ENCODE measurements around the gene GCGR. TPM values are rescaled to one million over a fixed set of nuclear protein-coding genes. Genes with fewer than 3 reads are reported as not detected.

Gene GCGR
- total RNA-seq, 1 donor from 2014 or later, result not detected

GRCh38 chr17:81831957-81832607, 28.1 kb downstream of the GCGR start:
- no peak for DNase-seq (ENCODE audit: low spot score)
- H3K27me3 Mint-ChIP-seq (ENCODE audit: low read depth), result no peaks in the 10 kb centered on the region
- H3K27ac Mint-ChIP-seq (ENCODE audit: unreplicated experiment), result peak overlapping the region; percentile 89
- peak overlapping the region; percentile 92 for H3K4me3 Mint-ChIP-seq (ENCODE audit: unreplicated experiment)
- H3K36me3 Mint-ChIP-seq (ENCODE audit: low read depth), result no peaks in the 10 kb centered on the region
- no peaks in the 10 kb centered on the region for H3K9me3 Mint-ChIP-seq (ENCODE audit: low read depth)
- TF ChIP-seq, protein P1, sequence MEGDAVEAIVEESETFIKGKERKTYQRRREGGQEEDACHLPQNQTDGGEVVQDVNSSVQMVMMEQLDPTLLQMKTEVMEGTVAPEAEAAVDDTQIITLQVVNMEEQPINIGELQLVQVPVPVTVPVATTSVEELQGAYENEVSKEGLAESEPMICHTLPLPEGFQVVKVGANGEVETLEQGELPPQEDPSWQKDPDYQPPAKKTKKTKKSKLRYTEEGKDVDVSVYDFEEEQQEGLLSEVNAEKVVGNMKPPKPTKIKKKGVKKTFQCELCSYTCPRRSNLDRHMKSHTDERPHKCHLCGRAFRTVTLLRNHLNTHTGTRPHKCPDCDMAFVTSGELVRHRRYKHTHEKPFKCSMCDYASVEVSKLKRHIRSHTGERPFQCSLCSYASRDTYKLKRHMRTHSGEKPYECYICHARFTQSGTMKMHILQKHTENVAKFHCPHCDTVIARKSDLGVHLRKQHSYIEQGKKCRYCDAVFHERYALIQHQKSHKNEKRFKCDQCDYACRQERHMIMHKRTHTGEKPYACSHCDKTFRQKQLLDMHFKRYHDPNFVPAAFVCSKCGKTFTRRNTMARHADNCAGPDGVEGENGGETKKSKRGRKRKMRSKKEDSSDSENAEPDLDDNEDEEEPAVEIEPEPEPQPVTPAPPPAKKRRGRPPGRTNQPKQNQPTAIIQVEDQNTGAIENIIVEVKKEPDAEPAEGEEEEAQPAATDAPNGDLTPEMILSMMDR (IDR thresholded peaks at IDR 0.05), result no peak
- peaks cover 31% of the 10 kb centered on the region for H3K4me1 Mint-ChIP-seq (ENCODE audit: low read depth)

DNA sequence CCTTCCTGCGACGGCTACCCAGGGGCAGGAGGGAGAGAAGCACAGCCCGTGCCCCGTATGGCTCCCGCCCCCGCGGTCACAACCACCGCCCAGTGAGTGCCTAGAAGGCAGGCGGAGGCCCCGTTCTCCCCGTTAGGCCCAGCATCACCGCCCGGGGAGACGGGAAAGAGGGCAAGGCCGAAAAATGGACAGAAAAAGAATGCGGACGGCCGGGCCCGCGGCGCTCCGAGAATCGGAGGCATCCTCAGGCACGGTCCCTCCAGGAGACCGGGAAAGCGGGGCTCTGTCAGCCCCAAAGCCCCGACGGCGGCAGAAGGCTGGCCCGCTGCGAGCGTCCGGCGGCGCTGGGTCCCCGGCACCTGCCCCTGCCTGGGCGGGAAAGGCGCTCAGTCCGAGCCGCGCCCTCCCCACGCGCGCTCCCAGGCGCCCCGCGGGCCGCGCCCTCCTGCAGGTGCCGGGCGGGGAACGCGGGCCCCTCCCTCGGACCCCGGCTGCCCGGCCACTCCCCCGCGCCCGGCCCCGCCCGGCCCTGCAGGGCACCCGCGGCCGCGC, 28.7 kb downstream of the GCGR start:
- peak overlapping the region; percentile 92 for H3K4me3 Mint-ChIP-seq (ENCODE audit: unreplicated experiment)
- DNase-seq (ENCODE audit: low spot score), result no peak
- H3K27me3 Mint-ChIP-seq (ENCODE audit: low read depth), result no peaks in the 10 kb centered on the region

GRCh38 chr17:81833160-81833920, 29.4 kb downstream of the GCGR start, which contains the start of gene MCRIP1:
TSS of gene MCRIP1 (minus strand) at chr17:81833291. CDS start at chr17:81824506, 8,785 bp downstream.
- H3K4me1 Mint-ChIP-seq (ENCODE audit: low read depth), result peaks cover 30% of the 10 kb centered on the region
- H3K27me3 Mint-ChIP-seq (ENCODE audit: low read depth), result no peaks in the 10 kb centered on the region
- DNase-seq (ENCODE audit: low spot score), result peak; percentile 98
- H3K36me3 Mint-ChIP-seq (ENCODE audit: low read depth), result no peaks in the 10 kb centered on the region
- H3K27ac Mint-ChIP-seq (ENCODE audit: unreplicated experiment), result peak within 1 kb of the TSS; percentile 89
- no peaks in the 10 kb centered on the region for H3K9me3 Mint-ChIP-seq (ENCODE audit: low read depth)
- TF ChIP-seq, protein P1 (IDR thresholded peaks at IDR 0.05), result no peak
- peak within 1 kb of the TSS; percentile 92 for H3K4me3 Mint-ChIP-seq (ENCODE audit: unreplicated experiment)

More for the DNA sequence above, 28.7 kb downstream of the GCGR start:
- H3K27ac Mint-ChIP-seq (ENCODE audit: unreplicated experiment), result peak overlapping the region; percentile 89
- TF ChIP-seq, protein P1 (IDR thresholded peaks at IDR 0.05), result no peak
- peaks cover 31% of the 10 kb centered on the region for H3K4me1 Mint-ChIP-seq (ENCODE audit: low read depth)
- no peaks in the 10 kb centered on the region for H3K9me3 Mint-ChIP-seq (ENCODE audit: low read depth)
- H3K36me3 Mint-ChIP-seq (ENCODE audit: low read depth), result no peaks in the 10 kb centered on the region

DNA sequence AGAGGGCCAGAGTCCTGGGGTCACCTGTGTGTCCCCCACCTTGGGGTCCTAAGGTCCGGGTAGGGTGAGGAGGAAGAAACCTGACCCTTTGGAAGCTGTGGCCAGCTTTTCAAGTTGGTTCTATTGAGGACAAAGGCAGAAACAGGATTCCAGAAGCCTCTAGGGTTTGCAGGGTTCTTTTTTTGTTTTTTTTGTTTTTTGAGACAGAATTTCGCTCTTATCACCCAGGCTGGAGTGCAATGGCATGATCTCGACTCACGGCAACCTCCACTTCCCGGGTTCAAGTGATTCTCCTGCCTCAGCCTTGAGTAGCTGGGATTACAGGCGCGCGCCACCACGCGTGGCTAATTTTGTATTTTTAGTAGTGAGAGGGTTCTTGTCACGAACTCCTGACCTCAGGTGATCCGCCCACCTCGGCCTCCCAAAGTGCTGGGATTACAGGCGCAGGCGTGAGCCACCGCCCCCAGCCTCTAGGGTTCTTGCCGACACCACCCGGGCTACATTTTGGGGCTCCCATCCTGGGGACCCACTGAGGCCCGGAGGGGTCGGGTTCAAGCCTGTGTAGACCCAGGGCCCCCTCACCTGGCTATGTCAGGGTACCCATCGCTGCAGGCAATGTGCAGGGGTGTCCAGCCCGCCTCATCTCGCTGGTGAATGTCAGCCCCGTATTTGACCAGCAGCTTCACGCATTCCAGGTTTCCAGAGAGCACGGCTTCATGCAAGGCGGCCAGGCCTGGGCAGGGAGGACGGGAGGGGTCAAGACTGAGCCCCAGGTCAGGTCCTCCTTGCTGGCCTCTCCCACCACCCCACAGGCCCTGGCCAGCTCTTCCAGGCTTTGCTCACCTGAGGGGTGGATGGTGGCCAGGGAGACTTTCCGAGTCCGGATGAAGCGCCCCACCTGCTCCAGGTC, 30.2 kb downstream of the GCGR start:
- no peak for DNase-seq (ENCODE audit: low spot score)
- H3K9me3 Mint-ChIP-seq (ENCODE audit: low read depth), result no peaks in the 10 kb centered on the region
- no peaks in the 10 kb centered on the region for H3K27me3 Mint-ChIP-seq (ENCODE audit: low read depth)
- TF ChIP-seq, protein P1 (IDR thresholded peaks at IDR 0.05), result no peak
- peak overlapping the region; percentile 79 for H3K4me3 Mint-ChIP-seq (ENCODE audit: unreplicated experiment)
- H3K27ac Mint-ChIP-seq (ENCODE audit: unreplicated experiment), result peak overlapping the region; percentile 88
- no peaks in the 10 kb centered on the region for H3K36me3 Mint-ChIP-seq (ENCODE audit: low read depth)
- peaks cover 28% of the 10 kb centered on the region for H3K4me1 Mint-ChIP-seq (ENCODE audit: low read depth)

All from chondrocyte (in vitro differentiated cells).